GM18507 (cell line): ENCODE measurements around the gene GRK4.
"Not testable (repeated sequence)": the region's sequence is repeated elsewhere in the genome, so short reads cannot be mapped to it uniquely, and the experiment has no call there.

Source experiments
- DNase-seq: peaks from one replicate; pipeline ENCODE4 v3.0.0; 2011; ENCODE audit warnings: low read depth; ENCODE audit not compliant: insufficient read length; ENCODE audit errors: extremely low spot score
- FAIRE-seq: peaks from 2 replicates; lab custom pipeline; 2011; peaks lifted over from hg19 to GRCh38; lab: Jason Lieb, UNC

GRK4 gene

DNA sequence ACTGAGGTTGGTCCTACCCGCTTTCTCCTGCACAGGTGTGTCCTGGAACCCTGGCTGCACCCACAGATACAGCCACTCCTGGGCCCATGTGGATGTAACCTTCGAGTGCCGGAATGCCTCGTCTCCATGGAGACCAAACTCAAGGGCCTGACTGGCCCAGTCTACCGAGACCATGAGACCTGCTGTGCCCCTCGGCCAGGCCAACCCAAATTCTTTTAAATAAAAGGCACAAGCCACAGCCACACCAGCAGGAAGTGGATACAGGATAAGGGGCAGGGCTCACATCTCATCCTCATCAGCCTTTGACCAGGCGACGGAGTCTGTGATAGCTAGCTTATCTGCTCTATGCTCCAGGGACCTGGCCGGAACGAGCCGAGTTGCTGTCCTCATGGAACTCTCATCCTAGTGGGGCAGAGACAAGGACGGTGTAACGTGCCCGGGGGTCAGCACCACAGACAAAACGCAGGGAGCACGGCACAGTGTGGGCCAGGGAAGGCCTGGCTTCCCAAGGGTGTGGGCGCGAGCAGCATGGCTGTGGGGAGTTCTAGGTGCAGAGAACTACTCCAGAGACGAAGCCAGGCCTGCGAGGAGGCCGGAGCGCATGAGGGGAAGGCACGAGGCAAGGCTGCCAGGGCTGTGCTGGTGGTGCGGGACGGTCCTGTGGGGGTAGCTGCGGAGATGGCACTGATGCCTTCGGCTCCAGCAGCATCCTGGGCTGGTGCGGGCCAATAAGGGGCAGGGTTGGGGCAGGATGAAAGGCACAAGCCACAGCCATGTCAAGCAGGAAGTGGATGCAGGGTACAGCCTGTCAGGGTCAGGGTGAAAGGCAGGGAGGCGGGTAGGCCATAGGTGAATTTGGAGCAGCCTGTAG lies 22.9 kb upstream of the GRK4 start:
- no peak for FAIRE-seq
- DNase-seq = no peak

DNA sequence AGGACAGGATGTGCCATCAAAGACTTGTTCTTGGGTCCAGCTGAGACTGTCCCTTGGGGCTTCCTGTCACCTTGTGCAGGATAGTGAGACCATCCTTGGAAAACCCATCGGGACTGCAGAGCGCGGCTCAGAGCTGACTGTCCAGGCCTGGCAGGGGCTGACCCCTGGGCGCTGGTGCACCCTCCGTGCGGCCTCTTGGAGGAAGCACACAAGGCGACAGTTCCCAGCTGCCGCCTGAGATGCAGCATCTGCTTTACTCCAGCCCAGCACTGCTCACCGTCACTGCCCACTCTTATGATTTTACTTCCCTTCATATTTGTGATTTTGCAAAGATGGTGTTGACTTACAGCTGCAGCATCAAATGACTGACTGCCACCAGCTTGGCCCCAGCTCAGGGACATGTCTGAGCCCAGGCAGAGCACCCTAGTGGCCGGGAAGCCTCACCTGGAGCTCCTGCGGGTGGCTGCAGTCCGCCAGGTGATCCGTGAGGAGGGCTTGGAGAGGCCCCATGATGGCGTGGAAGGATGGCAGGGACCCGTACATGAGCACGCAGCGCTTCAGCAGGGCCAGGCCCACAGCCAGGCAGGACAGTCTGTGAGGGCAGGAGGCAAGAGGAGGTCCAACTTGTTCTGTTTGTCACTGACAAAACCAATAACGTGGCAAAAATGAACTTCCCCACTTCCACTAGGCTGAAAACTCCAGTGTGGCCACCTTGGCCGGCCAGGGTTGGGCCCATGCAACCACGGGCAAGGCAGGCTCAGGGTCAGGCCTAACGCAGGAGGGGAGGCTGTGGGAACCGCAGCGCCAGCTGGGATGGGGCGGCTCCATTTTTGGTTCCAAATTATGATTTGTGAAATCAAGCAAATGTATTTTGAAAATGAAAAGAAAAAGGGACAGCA lies 22.0 kb upstream of the GRK4 start:
- DNase-seq = no peak
- no peak for FAIRE-seq

DNA sequence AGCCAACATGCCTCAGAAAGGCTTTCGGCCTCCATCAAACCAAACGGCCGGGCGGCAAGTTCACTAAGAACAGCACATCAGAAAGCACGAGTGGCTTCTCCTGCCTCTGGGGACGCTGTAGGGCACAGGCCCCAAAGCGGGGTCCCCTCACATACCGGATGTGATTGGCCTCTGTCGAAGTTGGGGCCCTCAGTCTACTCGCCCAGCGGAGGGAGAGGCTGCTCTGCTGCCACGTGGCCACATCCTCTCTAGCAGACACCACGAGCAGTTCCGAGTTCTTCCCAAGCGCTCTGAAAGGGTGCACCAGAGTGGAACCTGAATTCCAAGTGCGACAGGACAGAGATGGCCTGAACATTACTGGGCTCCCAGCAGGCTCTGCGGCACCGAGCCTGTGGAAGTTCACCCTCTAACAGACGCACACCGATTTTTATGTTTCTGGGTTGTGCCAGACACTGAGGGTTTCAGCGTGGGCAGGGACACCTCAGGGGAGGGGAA lies 21.3 kb upstream of the GRK4 start:
- FAIRE-seq = no peak
- no peak for DNase-seq

DNA sequence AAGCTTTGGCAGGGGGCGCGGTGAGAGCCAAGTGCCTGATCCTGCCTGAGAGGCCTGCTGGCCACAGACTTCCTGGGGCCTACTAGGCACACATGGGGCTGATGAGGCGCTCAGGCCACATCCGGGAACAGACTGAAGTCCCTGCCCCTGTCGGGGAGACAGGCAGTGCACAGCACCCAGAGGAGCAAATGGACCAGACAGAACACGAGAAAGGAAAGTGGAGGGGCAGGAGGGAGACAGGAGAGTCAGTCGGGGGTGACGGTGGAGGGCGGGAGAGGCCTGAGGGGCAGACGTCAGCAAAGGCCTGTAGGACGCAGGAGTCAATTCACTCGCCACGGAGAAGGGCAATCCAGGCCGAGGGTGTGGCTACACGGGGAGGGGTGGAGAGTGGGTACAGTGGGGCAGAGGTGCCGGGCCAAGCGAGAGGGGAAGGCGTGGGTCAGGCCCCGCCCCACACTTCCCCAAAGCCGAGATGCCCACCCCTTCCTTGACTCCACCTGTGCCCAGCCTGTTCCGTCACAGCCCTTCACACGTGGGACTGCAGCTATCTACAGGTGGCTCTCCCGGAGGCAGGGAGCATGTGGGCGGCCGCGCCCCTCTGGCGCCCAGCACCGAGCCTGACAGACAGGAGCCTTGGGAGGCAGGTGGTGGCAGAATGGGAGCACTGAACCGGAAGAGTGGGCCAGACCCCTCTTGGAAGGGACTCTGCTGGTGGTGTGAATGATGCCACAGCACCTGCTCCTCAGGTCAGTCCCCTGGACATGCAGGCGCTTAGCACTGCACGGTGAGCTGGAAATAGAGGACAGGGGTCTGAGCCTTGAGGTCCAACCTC lies 20.6 kb upstream of the GRK4 start:
- FAIRE-seq (no peak), DNase-seq (no peak)

DNA sequence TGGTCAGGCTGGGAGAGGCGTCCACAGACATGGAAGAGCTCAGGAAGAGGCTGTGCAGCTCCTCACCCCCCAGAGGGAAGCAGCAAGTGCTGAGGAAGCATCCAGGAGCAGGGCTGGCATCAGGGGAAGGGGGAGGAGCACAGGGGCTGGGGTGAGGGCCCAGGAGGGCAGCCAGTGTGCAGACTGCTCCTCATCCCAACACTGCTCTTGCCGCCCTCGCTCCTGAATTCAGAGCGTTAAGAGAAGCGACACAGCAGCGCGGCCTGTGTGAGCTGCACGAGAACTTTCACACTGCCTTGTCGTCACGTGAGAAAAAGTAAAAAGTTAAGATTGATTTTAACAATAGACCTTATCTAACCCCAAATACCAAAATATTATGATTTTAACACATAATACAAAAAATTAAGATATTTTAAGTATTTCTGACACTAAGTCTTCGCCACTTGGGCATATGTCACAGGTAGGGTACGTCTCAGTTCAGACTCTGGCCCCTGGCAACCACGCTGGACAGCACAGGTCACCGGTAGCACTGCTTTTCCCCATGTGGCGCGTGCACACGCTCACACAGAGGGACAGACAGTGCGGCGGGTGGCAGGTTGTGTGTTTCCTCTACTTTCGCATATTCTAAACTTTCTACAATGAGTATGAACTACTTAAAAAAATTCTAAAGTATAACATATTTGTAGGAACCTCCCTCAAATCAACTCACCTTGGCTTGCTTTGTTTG lies 19.8 kb upstream of the GRK4 start:
- DNase-seq = no peak
- no peak for FAIRE-seq

DNA sequence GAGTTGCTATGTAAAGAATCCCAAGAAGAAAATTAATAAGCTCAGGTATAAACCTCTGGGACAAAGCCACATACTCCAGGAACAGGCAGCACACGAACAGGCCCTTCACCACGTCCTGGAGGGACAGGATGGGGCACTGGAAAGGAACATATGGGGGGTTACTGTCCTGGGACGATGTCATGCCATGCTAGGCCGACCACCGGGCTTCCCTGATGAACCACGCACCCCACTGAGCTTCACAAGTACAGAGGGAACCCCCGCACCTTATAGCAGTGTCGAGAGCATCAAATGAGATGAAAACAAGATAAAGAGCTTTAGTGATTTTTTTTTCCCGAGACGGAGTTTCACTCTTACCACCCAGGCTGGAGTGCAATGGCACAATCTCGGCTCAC lies 19.3 kb upstream of the GRK4 start:
- DNase-seq (no peak), FAIRE-seq (no peak)

DNA sequence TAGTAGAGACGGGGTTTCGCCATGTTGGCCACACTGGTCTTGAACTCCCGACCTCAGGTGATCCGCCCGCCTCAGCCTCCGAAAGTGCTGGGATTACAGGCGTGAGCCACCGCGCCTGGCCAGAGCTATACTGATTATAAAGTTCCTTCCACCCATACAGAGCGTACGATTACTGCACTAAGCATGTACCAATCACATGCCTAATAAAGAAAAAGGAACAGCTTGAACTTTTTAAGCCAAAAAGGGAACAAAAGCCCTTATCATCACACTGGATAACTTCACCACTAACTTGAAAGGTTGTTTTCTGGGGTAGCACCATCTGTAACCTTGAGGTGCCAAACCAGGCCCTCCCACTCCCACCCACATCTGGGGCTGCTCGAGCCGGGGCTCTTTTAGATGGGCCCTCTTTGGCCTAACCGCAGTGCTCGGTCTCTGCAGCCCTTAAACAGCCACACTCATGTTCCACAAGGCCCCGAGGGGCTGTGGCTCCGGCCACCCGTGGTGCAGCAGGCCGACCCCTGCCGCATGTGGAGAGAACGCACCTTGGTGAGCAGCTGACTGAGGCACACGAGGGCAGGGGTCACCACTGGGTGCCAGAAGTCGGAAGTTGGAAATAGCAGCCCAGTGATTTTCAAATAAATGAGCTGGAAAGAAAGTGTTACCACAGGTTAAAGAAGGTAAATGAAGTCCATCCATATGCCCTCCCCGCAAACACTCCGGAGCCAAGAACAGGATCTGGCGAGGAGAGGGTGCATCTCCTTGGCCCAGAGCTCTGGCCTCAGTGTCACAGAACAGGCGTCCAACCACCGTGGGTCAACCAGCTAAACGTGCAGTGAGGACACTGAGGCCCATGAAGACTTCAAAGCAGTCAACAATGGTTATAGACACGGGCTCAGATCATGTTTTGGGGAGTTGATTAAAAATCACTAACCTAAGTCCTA lies 18.5 kb upstream of the GRK4 start:
- DNase-seq (no peak), FAIRE-seq (no peak)

DNA sequence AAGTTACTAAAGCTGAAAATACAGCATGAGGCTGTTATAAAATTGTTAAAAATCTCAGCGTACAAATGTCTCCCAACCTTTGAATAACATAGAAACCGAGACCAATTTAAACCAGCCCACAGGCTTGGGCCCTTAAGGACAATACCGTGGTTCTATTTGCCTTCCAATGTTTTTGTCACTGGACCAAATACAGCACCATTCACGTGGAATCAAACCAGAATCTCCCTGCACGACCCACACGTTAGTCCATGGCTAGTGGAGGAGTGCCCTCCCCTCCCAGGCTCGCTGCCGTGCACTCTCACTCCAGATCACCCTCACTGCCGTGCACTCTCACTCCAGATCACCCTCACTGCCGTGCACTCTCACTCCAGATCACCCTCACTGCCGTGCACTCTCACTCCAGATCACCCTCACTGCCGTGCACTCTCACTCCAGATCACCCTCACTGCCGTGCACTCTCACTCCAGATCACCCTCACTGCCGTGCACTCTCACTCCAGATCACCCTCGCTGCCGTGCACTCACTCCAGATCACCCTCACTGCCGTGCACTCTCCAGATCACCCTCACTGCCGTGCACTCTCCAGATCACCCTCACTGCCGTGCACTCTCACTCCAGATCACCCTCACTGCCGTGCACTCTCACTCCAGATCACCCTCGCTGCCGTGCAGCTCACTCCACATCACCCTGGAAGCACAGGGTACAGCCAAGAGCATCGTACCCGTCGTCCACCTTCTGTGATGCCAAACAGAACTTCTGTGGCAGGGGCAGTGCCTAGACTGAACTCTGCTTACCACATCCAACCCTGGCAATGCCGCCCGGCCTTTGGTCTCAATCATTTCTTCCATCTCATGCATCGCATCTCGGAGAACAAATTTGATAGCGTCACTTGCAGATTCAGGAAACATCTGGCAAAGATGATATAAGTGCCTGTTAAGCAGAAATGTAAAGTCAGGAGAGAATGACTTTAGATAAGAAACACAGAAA lies 17.5 kb upstream of the GRK4 start:
- not testable (repeated sequence) for DNase-seq, FAIRE-seq

DNA sequence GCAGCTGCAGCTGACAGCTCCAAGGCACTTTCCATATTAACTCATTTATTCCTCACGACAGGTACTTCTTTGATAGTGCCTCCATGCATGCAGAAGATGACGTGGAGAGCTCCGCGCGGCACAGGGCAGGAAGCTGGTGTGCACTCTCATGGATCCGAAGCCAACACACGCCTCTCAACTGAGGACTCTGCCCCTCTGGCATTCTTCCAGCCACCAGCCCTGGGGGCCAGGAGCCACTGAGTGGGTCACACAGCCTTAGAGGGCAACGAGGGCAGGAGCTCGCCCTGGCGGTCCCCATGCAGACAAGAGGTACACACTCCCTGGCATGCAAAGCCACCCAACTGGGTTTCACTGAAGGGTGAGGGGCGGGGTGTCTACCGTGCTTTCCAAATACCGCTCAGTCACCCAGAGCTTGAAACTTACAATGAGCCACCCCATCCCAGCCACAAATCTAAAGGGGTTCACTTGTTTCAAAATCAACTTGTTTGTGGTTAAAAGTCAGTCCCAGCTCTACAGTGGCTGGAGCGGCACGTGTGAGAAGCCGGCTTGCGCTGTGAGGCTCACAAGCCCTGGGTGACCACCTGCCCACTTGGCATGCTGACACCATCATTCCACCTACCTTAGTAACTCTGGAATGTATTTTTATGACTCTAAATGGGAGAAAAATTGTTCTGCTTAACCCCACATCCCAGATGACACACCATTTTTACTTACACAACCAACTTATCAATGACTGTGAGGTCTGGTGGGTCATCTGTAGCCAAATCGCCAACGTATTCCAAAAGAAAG lies 16.4 kb upstream of the GRK4 start:
- FAIRE-seq (no peak), DNase-seq (no peak)

DNA sequence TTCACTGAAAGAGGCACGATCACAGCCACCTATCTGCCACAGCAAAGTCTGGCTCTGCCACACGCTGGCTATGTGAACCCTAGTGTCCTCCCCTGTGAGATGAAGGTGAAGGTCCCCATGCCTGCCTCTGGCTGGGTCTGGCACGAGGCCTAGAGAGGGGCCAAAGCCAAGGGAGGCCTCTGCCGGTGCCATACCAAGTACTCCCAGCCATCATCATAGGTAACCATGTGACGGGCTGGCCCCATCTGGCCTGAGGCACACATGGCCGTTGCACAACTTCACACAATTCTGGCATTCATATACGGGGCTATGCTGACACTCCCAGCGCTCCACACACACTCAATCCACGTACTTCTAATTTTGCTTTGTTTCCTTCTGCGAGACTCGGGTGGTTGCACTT lies 15.4 kb upstream of the GRK4 start:
- no peak for DNase-seq
- no peak for FAIRE-seq

DNA sequence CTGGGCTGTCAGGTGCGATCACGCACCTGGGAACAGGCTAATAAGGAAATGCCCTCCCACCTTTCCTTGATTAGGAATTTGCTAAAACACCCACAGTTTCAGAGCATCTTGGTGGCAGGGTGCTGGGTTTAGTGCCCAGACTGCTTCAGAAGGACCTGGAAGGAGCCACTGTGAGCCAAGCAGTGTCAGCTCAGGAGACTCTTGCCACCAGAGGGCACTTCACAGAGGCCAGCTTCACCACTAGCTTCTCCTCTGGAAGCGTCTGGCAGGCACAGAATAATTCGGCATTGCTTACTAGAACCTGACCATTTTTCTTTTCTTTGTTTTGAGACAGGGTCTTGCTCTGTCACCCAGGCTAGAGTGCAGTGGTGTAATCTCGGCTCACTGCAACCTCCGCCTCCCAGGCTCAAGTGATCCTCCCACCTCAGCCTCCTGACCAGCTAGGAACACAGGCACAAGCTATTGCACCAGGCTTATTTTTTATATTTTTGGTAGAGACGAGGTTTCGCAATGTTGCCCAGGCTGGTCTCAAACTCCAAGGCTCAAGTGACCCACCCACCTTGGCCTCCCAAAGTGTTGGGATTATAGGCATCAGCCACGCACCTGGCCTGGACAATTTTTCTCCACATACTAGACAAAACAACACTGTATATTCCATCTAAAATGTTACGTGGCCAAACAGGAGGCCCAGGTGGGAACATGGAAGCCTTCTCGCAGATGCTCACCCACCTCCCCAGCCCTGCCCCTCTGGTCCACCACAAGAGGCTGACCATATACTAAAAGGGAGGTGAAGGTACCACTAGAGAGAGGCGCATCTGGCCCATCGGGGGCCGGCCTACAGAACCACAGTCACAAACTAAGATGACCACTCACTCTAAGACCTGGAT lies 14.2 kb upstream of the GRK4 start:
- FAIRE-seq = peak; percentile 58
- no peak for DNase-seq

DNA sequence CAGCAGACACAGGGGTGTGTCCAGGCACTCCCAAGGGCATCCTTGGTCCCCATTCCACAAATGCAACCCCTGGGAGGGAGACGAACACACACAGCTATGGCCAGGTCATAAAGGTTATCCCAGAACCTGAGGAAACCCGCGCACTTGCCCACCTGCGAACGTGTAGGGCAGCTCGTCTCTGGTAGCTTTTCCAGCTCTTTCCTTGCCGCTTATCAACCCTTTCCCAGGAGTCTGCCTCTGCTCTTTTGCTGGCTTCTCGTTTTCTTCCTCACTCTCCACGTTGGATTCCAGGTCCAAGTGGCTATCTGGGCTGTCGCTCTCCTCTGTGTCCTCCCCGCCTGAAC lies 13.6 kb upstream of the GRK4 start:
- FAIRE-seq (no peak), DNase-seq (no peak)

DNA sequence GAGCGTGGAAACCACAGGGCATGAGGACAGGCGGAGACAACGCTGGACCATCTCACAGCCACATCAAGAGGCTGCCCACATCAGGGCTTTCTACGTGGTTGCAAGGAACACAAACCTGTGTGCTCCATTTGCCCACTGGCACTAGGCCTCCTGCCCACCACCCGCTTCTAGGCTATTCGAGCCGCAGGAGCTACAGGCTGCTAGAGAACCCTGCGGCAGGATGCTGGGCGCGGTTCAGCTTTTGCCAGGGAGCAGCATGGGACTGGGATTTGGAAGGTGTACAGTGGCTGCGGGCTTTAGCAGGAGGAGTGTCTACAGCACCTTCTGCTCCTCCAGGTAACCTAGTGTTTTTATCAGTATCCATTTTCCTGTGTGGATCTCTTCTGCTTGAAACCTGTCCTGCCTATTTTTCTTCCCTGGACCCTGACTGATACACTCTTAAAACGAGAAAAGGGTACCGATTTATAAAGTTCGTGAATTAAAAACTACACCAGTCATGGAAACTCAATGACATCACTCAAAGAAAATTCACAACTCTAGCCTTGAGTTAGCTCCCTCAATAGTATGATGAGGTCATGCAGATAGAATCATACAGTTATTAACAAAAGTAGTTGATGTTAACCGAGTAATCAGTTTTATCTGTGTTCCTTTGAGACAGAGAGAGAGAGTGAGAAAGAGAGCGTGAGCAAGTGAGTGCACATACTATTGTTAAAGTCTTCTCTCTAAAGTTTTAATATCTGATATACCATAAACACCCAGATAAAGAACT lies 13.0 kb upstream of the GRK4 start:
- no peak for DNase-seq
- FAIRE-seq = no peak

DNA sequence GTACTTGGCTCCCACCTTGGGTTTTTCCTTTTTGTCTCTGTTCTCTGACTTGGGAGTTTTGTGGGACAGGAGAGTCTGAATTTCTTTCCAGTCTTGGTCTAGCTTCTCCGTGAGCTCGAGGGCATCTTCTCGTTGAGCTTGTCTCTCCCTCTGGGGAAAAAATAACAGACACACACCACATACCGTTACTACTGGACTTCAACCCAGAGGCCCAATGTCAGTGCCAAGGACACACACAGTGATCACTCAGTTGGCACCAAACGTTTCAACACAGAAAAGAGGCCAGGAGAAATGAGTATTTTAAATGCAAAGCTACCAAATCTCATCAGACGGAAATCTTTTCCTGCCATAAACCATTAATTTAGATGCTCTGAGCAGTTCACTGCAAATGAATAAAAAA lies 9.9 kb upstream of the GRK4 start:
- no peak for DNase-seq
- FAIRE-seq = no peak
